SK-N-SH (cell line): ENCODE measurements around the gene SLC1A1. TPM values are rescaled to one million over a fixed set of nuclear protein-coding genes. Genes with fewer than 3 reads are reported as not detected.

ENCODE experiments used
- CTCF ChIA-PET: fragments of 300-600, 350-600 bp; formaldehyde crosslinking; extraction: SDS; loops from one replicate; lab custom pipeline; 2021; lab: Yijun Ruan, JAX
- POLR2A ChIA-PET: fragments of 350-600 bp; sonication (Branson Sonifier 250); formaldehyde crosslinking; extraction: SDS; loops from one replicate; lab custom pipeline; 2020; ENCODE audit warnings: antibody characterized with exemption, inconsistent platforms; lab: Yijun Ruan, JAX
- DNase-seq: peaks from one replicate; pipeline ENCODE4 v3.0.0; 2012
- H2AFZ ChIP-seq: fragments of 200-600 bp; sonication (generic); 2 replicates; pipeline ENCODE4 v1.8.1; 2016; ENCODE audit warnings: antibody characterized with exemption, mild to moderate bottlenecking, low read depth
- H3F3A ChIP-seq: fragments of 200-600 bp; sonication (generic); replicated peaks from 2 replicates; pipeline ENCODE3; 2016; ENCODE audit warnings: antibody characterized with exemption, mild to moderate bottlenecking; ENCODE audit not compliant: insufficient read depth
- H3K27ac ChIP-seq, 2 experiments: fragments of 200-500 bp in 1 of 2; fragments of 200-600 bp in 1 of 2; sonication (Bioruptor generic) in 1 of 2; sonication (generic), shearing (Covaris generic) in 1 of 2; 2 replicates each; pipeline versions ENCODE4 v1.5.1 to v1.6.1; 2014 to 2016; ENCODE audit warnings: low read depth in 2 of 2, inconsistent platforms in 1 of 2, low read length in 1 of 2, mild to moderate bottlenecking in 1 of 2, mixed read lengths in 1 of 2
- H3K27me3 ChIP-seq: fragments of 200-600 bp; sonication (generic), shearing (Covaris generic); 2 replicates; pipeline ENCODE4 v1.6.1; 2016; ENCODE audit warnings: mixed run types; ENCODE audit not compliant: insufficient read depth
- H3K36me3 ChIP-seq, 2 experiments: fragments of 200-500 bp in 1 of 2; fragments of 200-600 bp in 1 of 2; sonication (Bioruptor generic) in 1 of 2; sonication (generic) in 1 of 2; replicated peaks in 1 of 2; 2 replicates each; pipeline versions ENCODE3 to v1.5.1; 2014 to 2016; ENCODE audit warnings: low read length in 1 of 2, mild to moderate bottlenecking in 1 of 2; ENCODE audit not compliant: insufficient read depth in 2 of 2, control insufficient read depth in 1 of 2
- H3K4me1 ChIP-seq, 2 experiments: fragments of 200-500 bp in 1 of 2; fragments of 200-600 bp in 1 of 2; sonication (Bioruptor generic) in 1 of 2; sonication (generic), shearing (Covaris generic) in 1 of 2; 2 replicates each; pipeline versions ENCODE4 v1.5.1 to v1.6.1; 2014 to 2016; ENCODE audit warnings: low read depth in 1 of 2, low read length in 1 of 2, mixed run types in 1 of 2; ENCODE audit not compliant: insufficient read depth in 2 of 2, control insufficient read depth in 1 of 2
- H3K4me2 ChIP-seq: fragments of 200-600 bp; sonication (generic), shearing (Covaris generic); 2 replicates; pipeline ENCODE4 v1.6.1; 2017; ENCODE audit warnings: mixed run types
- H3K4me3 ChIP-seq, 2 experiments: fragments of 200-500 bp in 1 of 2; fragments of 200-600 bp in 1 of 2; sonication (Bioruptor generic) in 1 of 2; sonication (generic), shearing (Covaris generic) in 1 of 2; 2 replicates each; pipeline versions ENCODE4 v1.5.1 to v1.8.1; 2014 to 2016; ENCODE audit warnings: low read depth in 2 of 2, inconsistent platforms in 1 of 2, low read length in 1 of 2, mild to moderate bottlenecking in 1 of 2, mixed read lengths in 1 of 2, moderate library complexity in 1 of 2
- H3K79me2 ChIP-seq: fragments of 200-600 bp; sonication (generic); 2 replicates; pipeline ENCODE4 v1.8.1; 2017; ENCODE audit warnings: mild to moderate bottlenecking; ENCODE audit not compliant: insufficient read depth
- H3K9ac ChIP-seq: fragments of 200-600 bp; sonication (generic); 2 replicates; pipeline ENCODE4 v1.6.1; 2017; ENCODE audit warnings: mixed run types
- H3K9me2 ChIP-seq: fragments of 200-600 bp; sonication (generic); 2 replicates; pipeline ENCODE4 v1.6.1; 2017; ENCODE audit warnings: mixed run types
- H3K9me3 ChIP-seq: fragments of 200-600 bp; sonication (generic); 2 replicates; pipeline ENCODE4 v1.6.1; 2017; ENCODE audit warnings: mixed run types, mild to moderate bottlenecking, moderate library complexity
- H4K20me1 ChIP-seq: fragments of 200-600 bp; sonication (generic); 2 replicates; pipeline ENCODE4 v1.6.1; 2017; ENCODE audit warnings: mild to moderate bottlenecking, mixed run types; ENCODE audit not compliant: insufficient read depth
- EZH2phosphoT487 ChIP-seq: fragments of 200-600 bp; sonication (generic); IDR thresholded peaks from 2 replicates; pipeline ENCODE4 v1.6.1; 2017; ENCODE audit warnings: low read depth, mixed run types, mild to moderate bottlenecking, antibody characterized with exemption, moderate library complexity, borderline replicate concordance
- FOSL2 ChIP-seq: IDR thresholded peaks from 2 replicates; pipeline ENCODE4 v1.4.0; 2012; ENCODE audit warnings: low read depth, mild to moderate bottlenecking, moderate library complexity, borderline replicate concordance
- FOXJ3 ChIP-seq: sonication (generic); formaldehyde crosslinking; IDR thresholded peaks from 2 replicates; pipeline ENCODE4 v1.5.1; 2020; ENCODE audit warnings: mild to moderate bottlenecking, missing genetic modification reagents
- FOXM1 ChIP-seq: IDR thresholded peaks from 2 replicates; pipeline ENCODE4 v1.4.0; 2012; ENCODE audit warnings: low read depth, mild to moderate bottlenecking
- GATA2 ChIP-seq: sonication (generic); formaldehyde crosslinking; IDR thresholded peaks from 2 replicates; pipeline ENCODE4 v1.5.0; 2020; ENCODE audit warnings: mild to moderate bottlenecking, missing genetic modification reagents
- JUND ChIP-seq: IDR thresholded peaks from 2 replicates; pipeline ENCODE4 v1.4.0; 2012
- NRF1 ChIP-seq: IDR thresholded peaks from 2 replicates; pipeline ENCODE4 v1.6.1; 2012; ENCODE audit warnings: low read depth, mild to moderate bottlenecking, low read length
- PBX3 ChIP-seq: IDR thresholded peaks from 2 replicates; pipeline ENCODE4; 2012
- POLR2AphosphoS5 ChIP-seq: IDR thresholded peaks from 2 replicates; pipeline ENCODE4 v1.6.1; 2012; ENCODE audit warnings: low read depth, low read length
- RAD21 ChIP-seq: IDR thresholded peaks from 2 replicates; pipeline ENCODE4 v1.6.1; 2012; ENCODE audit warnings: mild to moderate bottlenecking, low read length
- REST ChIP-seq: IDR thresholded peaks from 2 replicates; pipeline ENCODE4 v1.6.1; 2012; ENCODE audit warnings: mild to moderate bottlenecking, low read depth, low read length, moderate library complexity
- RFX5 ChIP-seq: IDR thresholded peaks from 2 replicates; pipeline ENCODE4 v1.6.1; 2012; ENCODE audit warnings: mild to moderate bottlenecking, improper control_type of control experiment, low read length
- SIN3A ChIP-seq: IDR thresholded peaks from 2 replicates; pipeline ENCODE4 v1.6.1; 2012; ENCODE audit warnings: low read depth, mild to moderate bottlenecking, low read length, moderate library complexity, borderline replicate concordance
- SMC3 ChIP-seq: IDR thresholded peaks from 2 replicates; pipeline ENCODE4 v1.6.1; 2012; ENCODE audit warnings: low read depth, low read length, improper control_type of control experiment
- TAF1 ChIP-seq: IDR thresholded peaks from 2 replicates; pipeline ENCODE4 v1.6.1; 2012; ENCODE audit warnings: low read depth, mild to moderate bottlenecking, low read length, moderate library complexity, borderline replicate concordance
- USF1 ChIP-seq: IDR thresholded peaks from 2 replicates; pipeline ENCODE4 v1.4.0; 2012; ENCODE audit warnings: low read depth, borderline replicate concordance
- USF2 ChIP-seq: fragments of 150-350 bp; IDR thresholded peaks from 2 replicates; pipeline ENCODE4 v1.6.1; 2017; ENCODE audit warnings: antibody characterized with exemption, low read length, low read depth, borderline replicate concordance
- YY1 ChIP-seq: IDR thresholded peaks from 2 replicates; pipeline ENCODE4 v1.4.0; 2012; ENCODE audit warnings: low read depth, mild to moderate bottlenecking
- WGBS: methylation state at CpG from one replicate; pipeline ENCODE4 v1.1.6; 2017; ENCODE audit warnings: low lambda C conversion rate; 5-methylcytosine and 5-hydroxymethylcytosine counted together
- polyA plus RNA-seq, 3 experiments: library from polyadenylated mRNA; depleted of rRNA; stranded (reverse); fragments of >200 nt; gene quantifications; 2 replicates each; pipeline ENCODE4 v1.2.3, GENCODE V29; 2012

Gene SLC1A1
- polyA plus RNA-seq, 1 of the 3 experiments (the other 2 are of a cell fraction) = 0.23 TPM

GRCh38 chr9:4615778-4616177, 125.5 kb downstream of the SLC1A1 start:
- no peaks in the 10 kb centered on the region for H3K9me3 ChIP-seq
- H3K36me3 ChIP-seq = no peaks in the 10 kb centered on the region
- TF ChIP-seq POLR2AphosphoS5 (no peak), EZH2phosphoT487 (no peak), FOXJ3 (CRISPR knock-in tag) (no peak), USF1 (no peak), YY1 (no peak), SMC3 (no peak), SIN3A (no peak), REST (no peak), FOSL2 (no peak), GATA2 (no peak), RFX5 (no peak), NRF1 (no peak), FOXM1 (no peak), USF2 (no peak), PBX3 (no peak), TAF1 (no peak), JUND (no peak), RAD21 (no peak)
- no peaks in the 10 kb centered on the region for H3K4me1 ChIP-seq
- H3F3A ChIP-seq = no peaks in the 10 kb centered on the region
- WGBS = 69% methylated on average over 5 of the region's 5 CpGs
- H4K20me1 ChIP-seq = no peaks in the 10 kb centered on the region
- no peak overlapping the region for H3K4me2 ChIP-seq
- H2AFZ ChIP-seq = no peak overlapping the region
- ChIA-PET CTCF (no interaction called here), POLR2A (no interaction called here)
- H3K79me2 ChIP-seq = no peaks in the 10 kb centered on the region
- H3K9ac ChIP-seq = no peak overlapping the region
- no peaks in the 10 kb centered on the region for H3K27me3 ChIP-seq
- no peaks in the 10 kb centered on the region for H3K9me2 ChIP-seq
- no peak overlapping the region for H3K27ac ChIP-seq
- no peak overlapping the region for H3K4me3 ChIP-seq
- no peak for DNase-seq
